Gastrocnemius medialis (tissue), 4 donors: ENCODE results near the gene APP.

Experiments
- POLR2A ChIP-seq, 2 donors: fragments of 450-650 bp; IDR thresholded peaks; one replicate each; pipeline ENCODE4 v1.6.1; 2017; ENCODE audit warnings: antibody characterized with exemption in 2 of 2, mild to moderate bottlenecking in 2 of 2, moderate library complexity in 2 of 2
- TF ChIP-seq, protein P1 (sequence below), 5 experiments: fragments of 450-650 bp in 3 of 5; fragments of 200-600 bp in 2 of 5; sonication (generic) in 2 of 5; IDR thresholded peaks in 4 of 5; conservative IDR thresholded peaks in 1 of 5; 1 replicate in 4 of 5; 2 replicates in 1 of 5; pipeline ENCODE4 v1.5.1; 2016 to 2019; ENCODE audit warnings: antibody characterized with exemption in 5 of 5, mild to moderate bottlenecking in 3 of 5, moderate library complexity in 3 of 5

DNA sequence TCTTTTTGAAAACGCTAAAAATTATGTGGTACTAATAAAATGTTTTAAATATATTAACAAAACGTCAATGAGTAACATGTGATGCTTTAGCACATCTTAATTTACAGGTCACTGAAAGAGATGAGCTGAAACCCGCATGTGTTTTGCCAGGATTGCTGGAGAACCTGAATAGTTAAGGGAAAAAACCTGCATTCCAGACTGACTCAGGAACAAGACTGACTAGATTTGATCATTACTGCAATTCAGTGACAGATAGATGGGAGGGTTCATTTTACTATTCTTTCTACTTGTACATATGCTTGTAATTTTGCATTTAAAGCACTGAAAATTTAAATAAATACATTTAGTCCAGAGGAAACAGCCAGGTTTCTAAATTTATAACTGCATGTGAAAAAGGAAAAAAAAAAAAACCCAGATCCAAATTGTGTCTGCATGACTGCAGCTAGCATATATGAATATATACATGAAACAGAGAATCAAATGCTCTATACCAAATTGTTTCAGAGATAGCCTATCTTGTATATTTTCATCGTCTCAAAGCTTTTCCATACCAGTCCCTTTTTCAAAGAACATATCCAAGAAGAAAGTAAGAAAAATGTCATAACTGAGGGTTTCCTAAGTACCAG, 71.7 kb downstream of the APP start:
- TF ChIP-seq, protein P1, sequence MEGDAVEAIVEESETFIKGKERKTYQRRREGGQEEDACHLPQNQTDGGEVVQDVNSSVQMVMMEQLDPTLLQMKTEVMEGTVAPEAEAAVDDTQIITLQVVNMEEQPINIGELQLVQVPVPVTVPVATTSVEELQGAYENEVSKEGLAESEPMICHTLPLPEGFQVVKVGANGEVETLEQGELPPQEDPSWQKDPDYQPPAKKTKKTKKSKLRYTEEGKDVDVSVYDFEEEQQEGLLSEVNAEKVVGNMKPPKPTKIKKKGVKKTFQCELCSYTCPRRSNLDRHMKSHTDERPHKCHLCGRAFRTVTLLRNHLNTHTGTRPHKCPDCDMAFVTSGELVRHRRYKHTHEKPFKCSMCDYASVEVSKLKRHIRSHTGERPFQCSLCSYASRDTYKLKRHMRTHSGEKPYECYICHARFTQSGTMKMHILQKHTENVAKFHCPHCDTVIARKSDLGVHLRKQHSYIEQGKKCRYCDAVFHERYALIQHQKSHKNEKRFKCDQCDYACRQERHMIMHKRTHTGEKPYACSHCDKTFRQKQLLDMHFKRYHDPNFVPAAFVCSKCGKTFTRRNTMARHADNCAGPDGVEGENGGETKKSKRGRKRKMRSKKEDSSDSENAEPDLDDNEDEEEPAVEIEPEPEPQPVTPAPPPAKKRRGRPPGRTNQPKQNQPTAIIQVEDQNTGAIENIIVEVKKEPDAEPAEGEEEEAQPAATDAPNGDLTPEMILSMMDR (IDR thresholded peaks at IDR 0.05 in 4 of 5, conservative IDR thresholded peaks at IDR 0.05 in 1 of 5) = no peak
- no peak for TF ChIP-seq POLR2A (IDR thresholded peaks at IDR 0.05)
